GM06990 (cell line): ENCODE measurements around the gene PSORS1C2.

Source experiments
- DNase-seq: peaks from one replicate; pipeline ENCODE4 v3.0.0-alpha.2; 2011; ENCODE audit not compliant: insufficient read length; ENCODE audit errors: extremely low read depth
- H3K27me3 ChIP-seq: replicated peaks from 2 replicates; pipeline ENCODE4 v1.6.0; 2011; ENCODE audit warnings: low read length; ENCODE audit not compliant: control insufficient read depth, insufficient read depth
- H3K36me3 ChIP-seq: 2 replicates; pipeline ENCODE4 v1.5.1; 2011; ENCODE audit warnings: low read length; ENCODE audit not compliant: control insufficient read depth, insufficient read depth
- H3K4me3 ChIP-seq: replicated peaks from 2 replicates; pipeline ENCODE4 v1.5.1; 2011; ENCODE audit warnings: low read depth, mild to moderate bottlenecking, control low read depth, low read length
- TF ChIP-seq, protein P1 (sequence below): IDR thresholded peaks from 2 replicates; pipeline ENCODE4 v1.5.1; 2011; ENCODE audit warnings: low read length, control low read depth, mild to moderate bottlenecking, inconsistent platforms; ENCODE audit not compliant: insufficient read depth, poor library complexity, severe bottlenecking

PSORS1C2 gene

GRCh38 chr6:31090973-31091364, 47.9 kb downstream of the PSORS1C2 start:
- TF ChIP-seq, protein P1, sequence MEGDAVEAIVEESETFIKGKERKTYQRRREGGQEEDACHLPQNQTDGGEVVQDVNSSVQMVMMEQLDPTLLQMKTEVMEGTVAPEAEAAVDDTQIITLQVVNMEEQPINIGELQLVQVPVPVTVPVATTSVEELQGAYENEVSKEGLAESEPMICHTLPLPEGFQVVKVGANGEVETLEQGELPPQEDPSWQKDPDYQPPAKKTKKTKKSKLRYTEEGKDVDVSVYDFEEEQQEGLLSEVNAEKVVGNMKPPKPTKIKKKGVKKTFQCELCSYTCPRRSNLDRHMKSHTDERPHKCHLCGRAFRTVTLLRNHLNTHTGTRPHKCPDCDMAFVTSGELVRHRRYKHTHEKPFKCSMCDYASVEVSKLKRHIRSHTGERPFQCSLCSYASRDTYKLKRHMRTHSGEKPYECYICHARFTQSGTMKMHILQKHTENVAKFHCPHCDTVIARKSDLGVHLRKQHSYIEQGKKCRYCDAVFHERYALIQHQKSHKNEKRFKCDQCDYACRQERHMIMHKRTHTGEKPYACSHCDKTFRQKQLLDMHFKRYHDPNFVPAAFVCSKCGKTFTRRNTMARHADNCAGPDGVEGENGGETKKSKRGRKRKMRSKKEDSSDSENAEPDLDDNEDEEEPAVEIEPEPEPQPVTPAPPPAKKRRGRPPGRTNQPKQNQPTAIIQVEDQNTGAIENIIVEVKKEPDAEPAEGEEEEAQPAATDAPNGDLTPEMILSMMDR: no peak
- Histone ChIP-seq H3K36me3 (no peaks in the 10 kb centered on the region), H3K27me3 (no peaks in the 10 kb centered on the region; the same call in none of the 2 replicates), H3K4me3 (no peak overlapping the region)
- DNase-seq: no peak

GRCh38 chr6:31090275-31090972, 48.4 kb downstream of the PSORS1C2 start:
- DNase-seq: no peak
- no peak overlapping the region for H3K4me3 ChIP-seq
- no peaks in the 10 kb centered on the region; the same call in 1 of the 2 replicates for H3K27me3 ChIP-seq
- TF ChIP-seq, protein P1: no peak
- no peaks in the 10 kb centered on the region for H3K36me3 ChIP-seq
